SU-DHL-6 (cell line): Measurements from ENCODE around the gene LAMC3.

Experiments
- H2AFZ ChIP-seq: fragments of 200-600 bp; sonication (generic); 2 replicates; pipeline ENCODE4 v1.6.1; 2014; ENCODE audit warnings: low read depth, mild to moderate bottlenecking, moderate library complexity, mixed read lengths, antibody characterized with exemption, low read length; ENCODE audit not compliant: severe bottlenecking
- H3F3A ChIP-seq: fragments of 200-600 bp; shearing (Covaris generic); 2 replicates; pipeline ENCODE4 v1.6.0; 2016; ENCODE audit warnings: antibody characterized with exemption, mild to moderate bottlenecking; ENCODE audit not compliant: insufficient read depth
- H3K27ac ChIP-seq: fragments of 200-600 bp; sonication (generic); 2 replicates; pipeline ENCODE4 v1.5.1; 2016; ENCODE audit warnings: low read depth, mild to moderate bottlenecking, low read length, moderate library complexity, mixed read lengths
- H3K27me3 ChIP-seq: fragments of 200-600 bp; sonication (generic), shearing (Covaris generic); 2 replicates; pipeline ENCODE4 v1.6.0; 2014; ENCODE audit warnings: mild to moderate bottlenecking, low read length
- H3K36me3 ChIP-seq: fragments of 200-600 bp; sonication (generic); 2 replicates; pipeline ENCODE4 v1.6.1; 2014; ENCODE audit warnings: mild to moderate bottlenecking, low read length, mixed read lengths
- H3K4me2 ChIP-seq: fragments of 300-600, 200-600 bp; shearing (Covaris generic), sonication (generic); 2 replicates; pipeline ENCODE4 v1.6.0; 2014; ENCODE audit warnings: low read length, low read depth, mild to moderate bottlenecking; ENCODE audit not compliant: poor library complexity, severe bottlenecking
- H3K4me3 ChIP-seq: fragments of 200-600 bp; sonication (generic); 2 replicates; pipeline ENCODE4 v1.5.1; 2014; ENCODE audit warnings: antibody characterized with exemption, low read length, mild to moderate bottlenecking, mixed read lengths; ENCODE audit not compliant: insufficient read depth, poor library complexity, severe bottlenecking
- H3K79me2 ChIP-seq: fragments of 200-600 bp; sonication (generic); 2 replicates; pipeline ENCODE4 v1.6.1; 2014; ENCODE audit warnings: mild to moderate bottlenecking, low read length, moderate library complexity; ENCODE audit not compliant: insufficient read depth
- H3K9ac ChIP-seq: fragments of 200-600 bp; sonication (generic); 2 replicates; pipeline ENCODE4 v1.7.0; 2014; ENCODE audit warnings: mild to moderate bottlenecking, low read length
- H3K9me2 ChIP-seq: fragments of 200-600 bp; sonication (generic); replicated peaks from 2 replicates; pipeline ENCODE4 v1.6.1; 2014; ENCODE audit warnings: low read length; ENCODE audit not compliant: insufficient read depth
- H3K9me3 ChIP-seq: fragments of 200-600 bp; sonication (generic); 2 replicates; pipeline ENCODE4 v1.6.1; 2014; ENCODE audit warnings: low read length, mixed read lengths; ENCODE audit not compliant: insufficient read depth
- H4K20me1 ChIP-seq: fragments of 200-600 bp; sonication (generic); 2 replicates; pipeline ENCODE4 v1.6.1; 2014; ENCODE audit warnings: low read depth, mild to moderate bottlenecking, antibody characterized with exemption, low read length, moderate library complexity, mixed read lengths
- CTCF ChIP-seq: fragments of 200-600 bp; sonication (generic); IDR thresholded peaks from one replicate; pipeline ENCODE4 v1.5.1; 2017; ENCODE audit warnings: antibody characterized with exemption, mild to moderate bottlenecking, low read length, moderate library complexity; ENCODE audit not compliant: insufficient read depth, poor library complexity, severe bottlenecking
- EZH2phosphoT487 ChIP-seq: fragments of 200-600 bp; sonication (generic), shearing (Covaris generic); conservative IDR thresholded peaks from 2 replicates; pipeline ENCODE4 v1.6.1; 2018; ENCODE audit warnings: mild to moderate bottlenecking, antibody characterized with exemption, low read length, moderate library complexity, mixed read lengths

The LAMC3 gene

GRCh38 chr9:131107760-131108159 lies 98.8 kb downstream of the LAMC3 start:
- no peak for TF ChIP-seq CTCF
- no peak for TF ChIP-seq EZH2phosphoT487
- Histone ChIP-seq H3K36me3 (no peaks in the 10 kb centered on the region), H3K27ac (no peak overlapping the region)

GRCh38 chr9:131111186-131111853 lies 102.3 kb downstream of the LAMC3 start:
- Histone ChIP-seq H3K4me3 (no peak overlapping the region), H2AFZ (no peak overlapping the region), H3K9me3 (no peaks in the 10 kb centered on the region), H3F3A (no peaks in the 10 kb centered on the region), H3K27me3 (no peaks in the 10 kb centered on the region), H3K27ac (no peak overlapping the region), H3K9ac (no peak overlapping the region), H3K79me2 (no peaks in the 10 kb centered on the region), H4K20me1 (no peaks in the 10 kb centered on the region), H3K36me3 (no peaks in the 10 kb centered on the region), H3K4me2 (no peak overlapping the region), H3K9me2 (no peaks in the 10 kb centered on the region)
- TF ChIP-seq CTCF (no peak), EZH2phosphoT487 (no peak)

More at GRCh38 chr9:131107760-131108159, 98.8 kb downstream of the LAMC3 start:
- Histone ChIP-seq H3K4me3 (no peak overlapping the region), H3K27me3 (no peaks in the 10 kb centered on the region), H3K9ac (no peak overlapping the region), H3K9me3 (no peaks in the 10 kb centered on the region), H3F3A (no peaks in the 10 kb centered on the region), H3K4me2 (no peak overlapping the region), H3K79me2 (no peaks in the 10 kb centered on the region), H3K9me2 (no peaks in the 10 kb centered on the region), H2AFZ (no peak overlapping the region), H4K20me1 (no peaks in the 10 kb centered on the region)

DNA sequence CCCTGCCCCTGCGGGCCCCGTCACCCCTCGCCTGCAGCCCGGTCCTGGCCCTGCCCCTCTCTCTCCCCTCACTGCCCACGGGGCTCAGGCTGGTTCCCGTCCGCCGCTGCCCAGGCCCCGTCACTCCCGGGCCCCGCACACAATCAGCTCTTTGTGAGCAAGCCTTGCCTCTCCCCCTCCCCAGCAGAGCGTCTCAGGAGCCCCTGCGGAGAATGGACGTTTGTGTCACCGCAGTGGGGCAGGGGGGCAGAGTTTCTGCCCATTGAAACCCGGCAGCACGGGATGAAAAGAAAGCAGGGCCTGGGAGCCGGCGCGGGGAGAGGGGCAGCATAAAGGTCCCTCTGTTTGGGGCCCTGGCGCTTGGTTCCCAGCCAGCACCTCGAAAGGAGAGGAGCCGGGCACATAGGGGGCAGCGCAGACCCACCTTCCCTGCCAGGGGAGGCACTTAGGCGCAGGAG lies 102.9 kb downstream of the LAMC3 start:
- Histone ChIP-seq H3K27me3 (no peaks in the 10 kb centered on the region), H3K4me2 (no peak overlapping the region), H3K36me3 (no peaks in the 10 kb centered on the region), H4K20me1 (no peaks in the 10 kb centered on the region), H3K9ac (no peak overlapping the region), H2AFZ (no peak overlapping the region), H3K79me2 (no peaks in the 10 kb centered on the region), H3K27ac (no peak overlapping the region), H3F3A (no peaks in the 10 kb centered on the region), H3K9me3 (no peaks in the 10 kb centered on the region), H3K9me2 (no peaks in the 10 kb centered on the region), H3K4me3 (no peak overlapping the region)
- TF ChIP-seq EZH2phosphoT487 = no peak
- TF ChIP-seq CTCF = no peak
